K562 (cell line): ENCODE results near the gene COQ10B. TPM values are rescaled to one million over a fixed set of nuclear protein-coding genes. Genes with fewer than 3 reads are reported as not detected.

Experiments used
- KAT8 ChIP-seq: fragments of 450-650 bp; IDR thresholded peaks from 2 replicates; pipeline ENCODE4 v1.6.1; 2016; ENCODE audit warnings: low read depth, mild to moderate bottlenecking
- MXI1 ChIP-seq: IDR thresholded peaks from 2 replicates; pipeline ENCODE4 v1.6.1; 2011; ENCODE audit warnings: low read depth, mild to moderate bottlenecking, improper control_type of control experiment, low read length
- POLR2AphosphoS2 ChIP-seq: IDR thresholded peaks from 2 replicates; pipeline ENCODE4 v1.6.1; 2012; ENCODE audit warnings: low read length, improper control_type of control experiment
- ZC3H4 ChIP-seq: sonication (generic); formaldehyde crosslinking; IDR thresholded peaks from 2 replicates; pipeline ENCODE4 v1.9.0; 2021; ENCODE audit warnings: missing genetic modification reagents, borderline replicate concordance
- ZNF668 ChIP-seq: fragments of 250-450 bp; sonication (Bioruptor Pico); IDR thresholded peaks from 2 replicates; pipeline ENCODE4 v1.8.0; 2022; ENCODE audit warnings: mild to moderate bottlenecking, inconsistent platforms
- polyA plus RNA-seq, 8 experiments: library from polyadenylated mRNA; depleted of rRNA in 4 of 8; stranded (reverse) in 5 of 8; unstranded in 3 of 8; fragments of >200 nt; fragmentation: Nextera tagmentation in 2 of 8; fragmentation: Illumina TruSeq in 1 of 8; extraction: Ambion mirVana in 2 of 8; extraction: Trizol in 1 of 8; gene quantifications; 2 replicates each; pipeline versions ENCODE4 v1.2.1 to v1.2.3, GENCODE V29; 2011 to 2014; ENCODE audit warnings: inconsistent platforms in 1 of 8, missing spikeins in 1 of 8
- total RNA-seq, 7 experiments: library from RNA; depleted of rRNA in 6 of 7; stranded (reverse); fragments of >200 nt in 6 of 7; fragmentation: Illumina TruSeq in 2 of 7; extraction: Trizol in 2 of 7; gene quantifications; 2 replicates each; pipeline versions ENCODE4 v1.2.1 to v1.2.3, GENCODE V29; 2011 to 2021; ENCODE audit warnings: low replicate concordance in 1 of 7
- TF ChIP-seq, protein P1 (sequence below): fragments of 450-650 bp; IDR thresholded peaks from 2 replicates; pipeline ENCODE4 v1.7.0; 2016; ENCODE audit warnings: borderline replicate concordance
- TF ChIP-seq, protein P2 (sequence below): IDR thresholded peaks from 3 replicates; pipeline ENCODE4 v1.6.1; 2011; ENCODE audit warnings: borderline replicate concordance, mild to moderate bottlenecking, moderate library complexity; ENCODE audit not compliant: insufficient read length; ENCODE audit errors: extremely low read depth
- TF ChIP-seq, protein P3 (sequence below): fragments of 250-450 bp; sonication (Bioruptor Pico); IDR thresholded peaks from 2 replicates; pipeline ENCODE4 v1.6.1; 2021; ENCODE audit warnings: mild to moderate bottlenecking
- TF ChIP-seq, protein P4 (sequence below): sonication (generic); formaldehyde crosslinking; IDR thresholded peaks from 2 replicates; pipeline ENCODE4 v1.8.1; 2023; ENCODE audit warnings: mild to moderate bottlenecking, missing genetic modification reagents, moderate library complexity
- TF ChIP-seq, protein P5 (sequence below), 2 experiments: fragments of 450-650 bp in 1 of 2; sonication (generic) in 1 of 2; formaldehyde crosslinking in 1 of 2; IDR thresholded peaks; 2 replicates each; pipeline versions ENCODE4 v1.7.1 to v1.9.0; 2016 to 2022; ENCODE audit warnings: inconsistent platforms in 1 of 2, mild to moderate bottlenecking in 1 of 2, missing genetic modification reagents in 1 of 2

COQ10B gene
- total and polyA plus RNA-seq, 9 of the 15 experiments (the other 6 are each of a cell fraction or from before 2014, with no cell fraction given), result 3.1 to 13.1 (median 7.7) TPM

DNA sequence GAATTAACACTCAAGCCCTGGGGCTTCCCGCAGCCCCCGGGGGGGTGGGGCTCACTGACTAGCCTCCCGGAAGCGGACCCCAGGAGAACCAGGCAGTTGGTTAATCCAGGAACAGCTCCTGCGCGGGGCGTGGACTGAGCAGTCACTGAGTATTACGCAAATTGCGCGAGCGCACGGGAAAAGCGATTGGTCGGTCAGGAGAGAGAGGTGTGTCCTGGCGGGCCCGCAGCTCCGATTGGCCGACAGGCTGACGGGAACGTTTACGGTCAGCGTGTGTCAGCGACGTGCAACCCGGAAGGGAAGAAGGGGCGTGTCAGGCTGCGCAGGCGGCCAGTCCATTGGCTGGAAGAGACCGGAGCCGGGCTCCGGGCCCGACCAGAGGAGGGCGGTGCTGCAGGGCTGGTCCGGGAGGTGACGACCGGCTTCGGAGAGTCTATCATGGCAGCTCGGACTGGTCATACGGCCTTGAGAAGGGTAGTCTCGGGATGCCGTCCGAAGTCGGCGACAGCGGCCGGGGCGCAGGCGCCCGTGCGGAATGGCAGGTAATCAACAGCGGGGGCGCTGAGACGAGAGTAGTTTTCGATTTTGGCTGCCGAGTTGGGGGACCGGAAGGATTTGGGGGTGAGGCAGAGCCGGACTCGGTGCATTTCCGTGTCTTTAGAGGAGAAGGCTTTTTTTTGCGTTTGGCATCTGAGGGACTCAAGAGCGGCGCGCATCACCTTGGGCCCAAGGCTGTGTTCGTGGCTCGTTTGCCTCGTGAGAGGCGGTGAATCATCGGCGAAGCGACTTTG lies at the start of gene COQ10B (continued):
- TF ChIP-seq, protein P1, sequence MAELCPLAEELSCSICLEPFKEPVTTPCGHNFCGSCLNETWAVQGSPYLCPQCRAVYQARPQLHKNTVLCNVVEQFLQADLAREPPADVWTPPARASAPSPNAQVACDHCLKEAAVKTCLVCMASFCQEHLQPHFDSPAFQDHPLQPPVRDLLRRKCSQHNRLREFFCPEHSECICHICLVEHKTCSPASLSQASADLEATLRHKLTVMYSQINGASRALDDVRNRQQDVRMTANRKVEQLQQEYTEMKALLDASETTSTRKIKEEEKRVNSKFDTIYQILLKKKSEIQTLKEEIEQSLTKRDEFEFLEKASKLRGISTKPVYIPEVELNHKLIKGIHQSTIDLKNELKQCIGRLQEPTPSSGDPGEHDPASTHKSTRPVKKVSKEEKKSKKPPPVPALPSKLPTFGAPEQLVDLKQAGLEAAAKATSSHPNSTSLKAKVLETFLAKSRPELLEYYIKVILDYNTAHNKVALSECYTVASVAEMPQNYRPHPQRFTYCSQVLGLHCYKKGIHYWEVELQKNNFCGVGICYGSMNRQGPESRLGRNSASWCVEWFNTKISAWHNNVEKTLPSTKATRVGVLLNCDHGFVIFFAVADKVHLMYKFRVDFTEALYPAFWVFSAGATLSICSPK, result no peak
- TF ChIP-seq ZC3H4 (CRISPR knock-in tag) (no peak), KAT8 (no peak), ZNF668 (CRISPR knock-in tag) (no peak), MXI1 (no peak; the same call in 1 of the 2 replicates), POLR2AphosphoS2 (0 out of 2 replicates have a peak, but pooled peaks have one; percentile 46)
- TF ChIP-seq, protein P2, sequence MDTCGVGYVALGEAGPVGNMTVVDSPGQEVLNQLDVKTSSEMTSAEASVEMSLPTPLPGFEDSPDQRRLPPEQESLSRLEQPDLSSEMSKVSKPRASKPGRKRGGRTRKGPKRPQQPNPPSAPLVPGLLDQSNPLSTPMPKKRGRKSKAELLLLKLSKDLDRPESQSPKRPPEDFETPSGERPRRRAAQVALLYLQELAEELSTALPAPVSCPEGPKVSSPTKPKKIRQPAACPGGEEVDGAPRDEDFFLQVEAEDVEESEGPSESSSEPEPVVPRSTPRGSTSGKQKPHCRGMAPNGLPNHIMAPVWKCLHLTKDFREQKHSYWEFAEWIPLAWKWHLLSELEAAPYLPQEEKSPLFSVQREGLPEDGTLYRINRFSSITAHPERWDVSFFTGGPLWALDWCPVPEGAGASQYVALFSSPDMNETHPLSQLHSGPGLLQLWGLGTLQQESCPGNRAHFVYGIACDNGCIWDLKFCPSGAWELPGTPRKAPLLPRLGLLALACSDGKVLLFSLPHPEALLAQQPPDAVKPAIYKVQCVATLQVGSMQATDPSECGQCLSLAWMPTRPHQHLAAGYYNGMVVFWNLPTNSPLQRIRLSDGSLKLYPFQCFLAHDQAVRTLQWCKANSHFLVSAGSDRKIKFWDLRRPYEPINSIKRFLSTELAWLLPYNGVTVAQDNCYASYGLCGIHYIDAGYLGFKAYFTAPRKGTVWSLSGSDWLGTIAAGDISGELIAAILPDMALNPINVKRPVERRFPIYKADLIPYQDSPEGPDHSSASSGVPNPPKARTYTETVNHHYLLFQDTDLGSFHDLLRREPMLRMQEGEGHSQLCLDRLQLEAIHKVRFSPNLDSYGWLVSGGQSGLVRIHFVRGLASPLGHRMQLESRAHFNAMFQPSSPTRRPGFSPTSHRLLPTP, result no peak
- TF ChIP-seq, protein P3, sequence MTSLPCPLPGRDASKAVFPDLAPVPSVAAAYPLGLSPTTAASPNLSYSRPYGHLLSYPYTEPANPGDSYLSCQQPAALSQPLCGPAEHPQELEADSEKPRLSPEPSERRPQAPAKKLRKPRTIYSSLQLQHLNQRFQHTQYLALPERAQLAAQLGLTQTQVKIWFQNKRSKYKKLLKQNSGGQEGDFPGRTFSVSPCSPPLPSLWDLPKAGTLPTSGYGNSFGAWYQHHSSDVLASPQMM (CRISPR knock-in tag), result no peak
- TF ChIP-seq, protein P4, sequence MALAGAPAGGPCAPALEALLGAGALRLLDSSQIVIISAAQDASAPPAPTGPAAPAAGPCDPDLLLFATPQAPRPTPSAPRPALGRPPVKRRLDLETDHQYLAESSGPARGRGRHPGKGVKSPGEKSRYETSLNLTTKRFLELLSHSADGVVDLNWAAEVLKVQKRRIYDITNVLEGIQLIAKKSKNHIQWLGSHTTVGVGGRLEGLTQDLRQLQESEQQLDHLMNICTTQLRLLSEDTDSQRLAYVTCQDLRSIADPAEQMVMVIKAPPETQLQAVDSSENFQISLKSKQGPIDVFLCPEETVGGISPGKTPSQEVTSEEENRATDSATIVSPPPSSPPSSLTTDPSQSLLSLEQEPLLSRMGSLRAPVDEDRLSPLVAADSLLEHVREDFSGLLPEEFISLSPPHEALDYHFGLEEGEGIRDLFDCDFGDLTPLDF (CRISPR knock-in tag), result no peak
- TF ChIP-seq, protein P5, sequence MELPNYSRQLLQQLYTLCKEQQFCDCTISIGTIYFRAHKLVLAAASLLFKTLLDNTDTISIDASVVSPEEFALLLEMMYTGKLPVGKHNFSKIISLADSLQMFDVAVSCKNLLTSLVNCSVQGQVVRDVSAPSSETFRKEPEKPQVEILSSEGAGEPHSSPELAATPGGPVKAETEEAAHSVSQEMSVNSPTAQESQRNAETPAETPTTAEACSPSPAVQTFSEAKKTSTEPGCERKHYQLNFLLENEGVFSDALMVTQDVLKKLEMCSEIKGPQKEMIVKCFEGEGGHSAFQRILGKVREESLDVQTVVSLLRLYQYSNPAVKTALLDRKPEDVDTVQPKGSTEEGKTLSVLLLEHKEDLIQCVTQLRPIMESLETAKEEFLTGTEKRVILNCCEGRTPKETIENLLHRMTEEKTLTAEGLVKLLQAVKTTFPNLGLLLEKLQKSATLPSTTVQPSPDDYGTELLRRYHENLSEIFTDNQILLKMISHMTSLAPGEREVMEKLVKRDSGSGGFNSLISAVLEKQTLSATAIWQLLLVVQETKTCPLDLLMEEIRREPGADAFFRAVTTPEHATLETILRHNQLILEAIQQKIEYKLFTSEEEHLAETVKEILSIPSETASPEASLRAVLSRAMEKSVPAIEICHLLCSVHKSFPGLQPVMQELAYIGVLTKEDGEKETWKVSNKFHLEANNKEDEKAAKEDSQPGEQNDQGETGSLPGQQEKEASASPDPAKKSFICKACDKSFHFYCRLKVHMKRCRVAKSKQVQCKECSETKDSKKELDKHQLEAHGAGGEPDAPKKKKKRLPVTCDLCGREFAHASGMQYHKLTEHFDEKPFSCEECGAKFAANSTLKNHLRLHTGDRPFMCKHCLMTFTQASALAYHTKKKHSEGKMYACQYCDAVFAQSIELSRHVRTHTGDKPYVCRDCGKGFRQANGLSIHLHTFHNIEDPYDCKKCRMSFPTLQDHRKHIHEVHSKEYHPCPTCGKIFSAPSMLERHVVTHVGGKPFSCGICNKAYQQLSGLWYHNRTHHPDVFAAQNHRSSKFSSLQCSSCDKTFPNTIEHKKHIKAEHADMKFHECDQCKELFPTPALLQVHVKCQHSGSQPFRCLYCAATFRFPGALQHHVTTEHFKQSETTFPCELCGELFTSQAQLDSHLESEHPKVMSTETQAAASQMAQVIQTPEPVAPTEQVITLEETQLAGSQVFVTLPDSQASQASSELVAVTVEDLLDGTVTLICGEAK (IDR thresholded peaks at IDR 0.05), result peak; percentile 75
- TF ChIP-seq, protein P5 (CRISPR knock-in tag; IDR thresholded peaks at IDR 0.05), result no peak
